Upper lobe of right lung (tissue), 1 donor: ENCODE measurements around the gene MND1. TPM values are rescaled to one million over a fixed set of nuclear protein-coding genes. Genes with fewer than 3 reads are reported as not detected.

Source experiments
- ATAC-seq: fragments of 200-7000 bp; cut with Tn5 transposase; one replicate; pipeline ENCODE4 v1.9.1; 2020; ENCODE audit warnings: mild to moderate bottlenecking, moderate library complexity
- DNase-seq: peaks from one replicate; pipeline ENCODE4 v3.0.0-alpha.2; 2020
- H3K27ac ChIP-seq: fragments of 200-600 bp; one replicate; pipeline ENCODE4 v1.8.0; 2022
- H3K27me3 ChIP-seq: fragments of 200-600 bp; one replicate; pipeline ENCODE4 v1.8.0; 2022; ENCODE audit warnings: mild to moderate bottlenecking
- H3K36me3 ChIP-seq: fragments of 200-600 bp; one replicate; pipeline ENCODE4 v1.8.0; 2022
- H3K4me1 ChIP-seq: fragments of 200-600 bp; one replicate; pipeline ENCODE4 v1.8.0; 2022
- H3K4me3 ChIP-seq: fragments of 200-600 bp; one replicate; pipeline ENCODE4 v1.8.0; 2022; ENCODE audit warnings: mild to moderate bottlenecking
- H3K9me3 ChIP-seq: fragments of 200-600 bp; one replicate; pipeline ENCODE4 v1.8.0; 2022
- CTCF ChIP-seq: fragments of 200-600 bp; IDR thresholded peaks from one replicate; pipeline ENCODE4 v1.8.0; 2022; ENCODE audit warnings: antibody characterized with exemption
- intact Hi-C: fragments of 100-400 bp; cut with DNase I; formaldehyde crosslinking; loops from one replicate; pipeline ENCODE4 v1.11.0; 2022
- long read RNA-seq: library from polyadenylated mRNA; unstranded; transcript quantifications from one replicate; pipeline ENCODE4 v2.0.0, GENCODE V29; 2021
- total RNA-seq: library from RNA; stranded (reverse); fragmentation: NEBNext Ultra II Directional; extraction: Animal tissue kit (Norgen Biotek cat#: 25700); gene quantifications from one replicate; pipeline ENCODE4 v1.2.1, GENCODE V29; 2021
- donor health status: DM: no; HTN: yes; CAD: no; lungs with severe emphysema.

Gene MND1, protein sequence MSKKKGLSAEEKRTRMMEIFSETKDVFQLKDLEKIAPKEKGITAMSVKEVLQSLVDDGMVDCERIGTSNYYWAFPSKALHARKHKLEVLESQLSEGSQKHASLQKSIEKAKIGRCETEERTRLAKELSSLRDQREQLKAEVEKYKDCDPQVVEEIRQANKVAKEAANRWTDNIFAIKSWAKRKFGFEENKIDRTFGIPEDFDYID
- total RNA-seq: not detected
- long read RNA-seq: 0 reads

GRCh38 chr4:153344131-153345011 lies at the start of gene MND1:
Gene MND1 (plus strand): TSS chr4:153344688. CDS start chr4:153344738, 50 bp downstream.
- H3K27me3 ChIP-seq: no peaks in the 10 kb centered on the region
- TF ChIP-seq CTCF: peak; percentile 95
- peaks cover 9% of the 10 kb centered on the region for H3K4me1 ChIP-seq
- ATAC-seq: peak; percentile 97
- no peak within 1 kb of the TSS for H3K27ac ChIP-seq
- intact Hi-C loops: loop anchor here (5.0 kb wide), 1 partner anchor 233 kb away; no protein-coding TSS in a partner anchor
- H3K4me3 ChIP-seq: peak within 1 kb of the TSS; percentile 90
- H3K9me3 ChIP-seq: no peaks in the 10 kb centered on the region
- no peaks in the 10 kb centered on the region for H3K36me3 ChIP-seq
- DNase-seq: peak; percentile 93

- TF ChIP-seq CTCF: no peak
- Histone ChIP-seq H3K27ac (no peak overlapping the region), H3K4me3 (no peak overlapping the region), H3K9me3 (no peaks in the 10 kb centered on the region), H3K36me3 (no peaks in the 10 kb centered on the region), H3K4me1 (peaks cover 8% of the 10 kb centered on the region), H3K27me3 (no peaks in the 10 kb centered on the region)
- ATAC-seq (peak; percentile 14), DNase-seq (no peak)
- intact Hi-C loops: no loop called here
Measured at GRCh38 chr4:153295131-153295755, 49.2 kb upstream of the MND1 start.

DNA sequence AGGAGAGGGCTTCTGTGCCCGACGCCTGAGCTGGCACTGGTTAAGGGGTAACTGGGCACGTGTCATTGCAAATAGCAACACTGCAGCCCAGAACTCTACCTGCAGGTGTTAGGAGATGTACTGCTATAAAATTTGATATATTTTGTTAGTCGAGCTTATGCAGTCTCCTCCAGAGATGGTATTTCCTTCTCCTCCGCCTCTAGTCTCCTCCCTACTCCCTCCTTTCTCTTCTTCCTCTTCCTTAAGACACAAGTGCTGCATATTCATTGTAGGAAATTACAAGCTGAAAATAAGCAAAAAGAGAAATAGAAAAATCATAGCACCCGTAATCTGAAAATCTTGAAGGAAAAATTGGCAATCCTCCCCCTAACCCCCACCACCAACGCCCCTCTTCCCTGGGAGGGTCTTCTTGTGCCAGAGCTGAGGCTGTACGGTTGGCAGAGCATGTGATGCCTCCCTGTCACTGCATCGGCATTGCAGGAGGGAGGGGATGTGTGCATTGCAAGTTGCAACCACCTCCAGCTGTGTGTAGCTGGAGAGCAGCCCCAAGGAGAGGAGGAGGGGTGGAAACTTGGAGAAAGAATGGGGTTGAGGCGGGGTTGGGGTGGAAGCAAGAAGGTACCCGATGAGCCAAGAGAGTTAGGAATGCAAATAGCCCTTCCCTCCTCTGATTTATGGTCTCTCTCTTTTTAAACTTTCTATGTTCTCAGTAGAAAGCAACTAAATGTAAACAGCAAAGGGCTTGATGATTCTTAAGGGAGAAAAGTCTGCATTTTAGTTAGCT lies 48.3 kb upstream of the MND1 start:
- intact Hi-C loops: no loop called here
- Histone ChIP-seq H3K4me1 (peaks cover 8% of the 10 kb centered on the region), H3K27ac (no peak overlapping the region), H3K27me3 (no peaks in the 10 kb centered on the region), H3K4me3 (no peak overlapping the region), H3K9me3 (no peaks in the 10 kb centered on the region), H3K36me3 (no peaks in the 10 kb centered on the region)
- no peak for TF ChIP-seq CTCF
- ATAC-seq (peak; percentile 30), DNase-seq (no peak)

- no peak for TF ChIP-seq CTCF
- H3K36me3 ChIP-seq: no peaks in the 10 kb centered on the region
- no peak overlapping the region for H3K4me3 ChIP-seq
- H3K27me3 ChIP-seq: no peaks in the 10 kb centered on the region
- ATAC-seq (peak; percentile 53), DNase-seq (no peak)
- intact Hi-C loops: no loop called here
- H3K4me1 ChIP-seq: peaks cover 8% of the 10 kb centered on the region
- H3K27ac ChIP-seq: no peak overlapping the region
- no peaks in the 10 kb centered on the region for H3K9me3 ChIP-seq
Measured at GRCh38 chr4:153297116-153297515, 47.4 kb upstream of the MND1 start.

GRCh38 chr4:153310793-153311192 lies 33.7 kb upstream of the MND1 start:
- TF ChIP-seq CTCF: no peak
- H3K27me3 ChIP-seq: no peaks in the 10 kb centered on the region
- H3K4me3 ChIP-seq: no peak overlapping the region
- no peaks in the 10 kb centered on the region for H3K36me3 ChIP-seq
- no peak overlapping the region for H3K27ac ChIP-seq
- ATAC-seq: no peak
- intact Hi-C loops: no loop called here
- no peaks in the 10 kb centered on the region for H3K9me3 ChIP-seq
- H3K4me1 ChIP-seq: no peaks in the 10 kb centered on the region
- DNase-seq: no peak
